ENCODE results near the gene SIL1.

Gene SIL1

GRCh38 chr5:139138109-139138508, 60.1 kb downstream of the SIL1 start:
- Histone ChIP-seq H3K9ac (ENCODE audit: low read length) (no peak overlapping the region), H2AFZ (ENCODE audit: low read length) (no peak overlapping the region), H3F3A (ENCODE audit: insufficient read depth, low read length) (no peaks in the 10 kb centered on the region), H3K27me3 (ENCODE audit: insufficient read depth, low read length) (no peaks in the 10 kb centered on the region), H3K27ac (ENCODE audit: low read depth, low read length, poor library complexity, severe bottlenecking) (no peak overlapping the region), H3K4me3 (ENCODE audit: low read depth, low read length, poor library complexity, severe bottlenecking) (no peak overlapping the region), H3K9me2 (ENCODE audit: low read depth, low read length) (no peaks in the 10 kb centered on the region), H3K36me3 (ENCODE audit: insufficient read depth, low read length) (no peaks in the 10 kb centered on the region), H4K20me1 (ENCODE audit: insufficient read depth, low read length) (no peaks in the 10 kb centered on the region), H3K9me3 (ENCODE audit: low read length) (no peaks in the 10 kb centered on the region), H3K79me2 (ENCODE audit: insufficient read depth, low read length) (no peaks in the 10 kb centered on the region), H3K4me2 (ENCODE audit: low read length) (no peak overlapping the region), H3K4me1 (ENCODE audit: insufficient read depth, low read length, severe bottlenecking) (no peaks in the 10 kb centered on the region)
- TF ChIP-seq CTCF (IDR thresholded peaks at IDR 0.05; ENCODE audit: low read length), result no peak
- TF ChIP-seq EZH2 (IDR thresholded peaks at IDR 0.05; ENCODE audit: borderline replicate concordance, low read length), result no peak

- Histone ChIP-seq H3K4me2 (ENCODE audit: low read length) (no peak overlapping the region), H3K4me3 (ENCODE audit: low read depth, low read length, poor library complexity, severe bottlenecking) (no peak overlapping the region), H3K27me3 (ENCODE audit: insufficient read depth, low read length) (no peaks in the 10 kb centered on the region), H3K9me2 (ENCODE audit: low read depth, low read length) (no peaks in the 10 kb centered on the region), H3F3A (ENCODE audit: insufficient read depth, low read length) (no peaks in the 10 kb centered on the region), H3K9ac (ENCODE audit: low read length) (no peak overlapping the region), H3K9me3 (ENCODE audit: low read length) (no peaks in the 10 kb centered on the region), H3K36me3 (ENCODE audit: insufficient read depth, low read length) (no peaks in the 10 kb centered on the region), H3K4me1 (ENCODE audit: insufficient read depth, low read length, severe bottlenecking) (no peaks in the 10 kb centered on the region), H4K20me1 (ENCODE audit: insufficient read depth, low read length) (no peaks in the 10 kb centered on the region), H3K79me2 (ENCODE audit: insufficient read depth, low read length) (no peaks in the 10 kb centered on the region), H2AFZ (ENCODE audit: low read length) (no peak overlapping the region), H3K27ac (ENCODE audit: low read depth, low read length, poor library complexity, severe bottlenecking) (no peak overlapping the region)
- TF ChIP-seq EZH2 (IDR thresholded peaks at IDR 0.05; ENCODE audit: borderline replicate concordance, low read length) (no peak), CTCF (IDR thresholded peaks at IDR 0.05; ENCODE audit: low read length) (peak; percentile 55)
Measured at GRCh38 chr5:139137697-139138096, 60.5 kb downstream of the SIL1 start.

- H3K27ac ChIP-seq (ENCODE audit: low read depth, low read length, poor library complexity, severe bottlenecking), result no peak overlapping the region
- no peaks in the 10 kb centered on the region for H3K27me3 ChIP-seq (ENCODE audit: insufficient read depth, low read length)
- H4K20me1 ChIP-seq (ENCODE audit: insufficient read depth, low read length), result no peaks in the 10 kb centered on the region
- H3K9me2 ChIP-seq (ENCODE audit: low read depth, low read length), result no peaks in the 10 kb centered on the region
- no peak overlapping the region for H3K9ac ChIP-seq (ENCODE audit: low read length)
- TF ChIP-seq EZH2 (IDR thresholded peaks at IDR 0.05; ENCODE audit: borderline replicate concordance, low read length) (no peak), CTCF (IDR thresholded peaks at IDR 0.05; ENCODE audit: low read length) (no peak)
- H3F3A ChIP-seq (ENCODE audit: insufficient read depth, low read length), result no peaks in the 10 kb centered on the region
- no peak overlapping the region for H3K4me3 ChIP-seq (ENCODE audit: low read depth, low read length, poor library complexity, severe bottlenecking)
- no peaks in the 10 kb centered on the region for H3K4me1 ChIP-seq (ENCODE audit: insufficient read depth, low read length, severe bottlenecking)
- H3K9me3 ChIP-seq (ENCODE audit: low read length), result no peaks in the 10 kb centered on the region
- H3K4me2 ChIP-seq (ENCODE audit: low read length), result no peak overlapping the region
- H3K79me2 ChIP-seq (ENCODE audit: insufficient read depth, low read length), result no peaks in the 10 kb centered on the region
- no peaks in the 10 kb centered on the region for H3K36me3 ChIP-seq (ENCODE audit: insufficient read depth, low read length)
- H2AFZ ChIP-seq (ENCODE audit: low read length), result no peak overlapping the region
Measured at GRCh38 chr5:139134906-139135305, 63.3 kb downstream of the SIL1 start.

Data from OCI-LY1 (cell line).